AG04450 (cell line): ENCODE data around the gene PIGK. TPM values are rescaled to one million over a fixed set of nuclear protein-coding genes. Genes with fewer than 3 reads are reported as not detected.

Experiments
- CTCF ChIA-PET: fragments of 300-600, 350-600 bp; formaldehyde crosslinking; extraction: SDS; loops from one replicate; lab custom pipeline; 2022; ENCODE audit warnings: antibody characterized with exemption, inconsistent platforms; lab: Charles Lee
- POLR2A ChIA-PET: fragments of 350-600 bp; formaldehyde crosslinking; extraction: SDS; loops from one replicate; lab custom pipeline; 2021; ENCODE audit warnings: antibody characterized with exemption, inconsistent platforms; lab: Yijun Ruan, JAX
- DNase-seq: peaks from one replicate; pipeline ENCODE4 v3.0.0-alpha.2; 2011; ENCODE audit warnings: low read depth, low spot score
- H3K27ac ChIP-seq: one replicate; pipeline ENCODE4 v1.5.1; 2012; ENCODE audit warnings: low read depth, low read length, control low read depth
- H3K27me3 ChIP-seq: one replicate; pipeline ENCODE4 v1.6.0; 2012; ENCODE audit warnings: low read length; ENCODE audit not compliant: control insufficient read depth, insufficient read depth
- H3K4me3 ChIP-seq: 2 replicates; pipeline ENCODE4 v1.5.1; 2011; ENCODE audit warnings: mild to moderate bottlenecking, low read depth, low read length, control low read depth
- H3K9me3 ChIP-seq: 2 replicates; pipeline ENCODE4 v1.5.1; 2012; ENCODE audit warnings: low read length; ENCODE audit not compliant: control insufficient read depth, insufficient read depth
- polyA plus RNA-seq: library from polyadenylated mRNA; depleted of rRNA; stranded (reverse); fragments of >200 nt; gene quantifications from 2 replicates; pipeline ENCODE4 v1.2.3, GENCODE V29; 2011
- TF ChIP-seq, protein P1 (sequence below): IDR thresholded peaks from 2 replicates; pipeline ENCODE4 v1.5.1; 2011; ENCODE audit warnings: low read depth, low read length, control low read depth, inconsistent platforms

The PIGK gene
- polyA plus RNA-seq, 1 experiment, result 48.8 TPM

DNA sequence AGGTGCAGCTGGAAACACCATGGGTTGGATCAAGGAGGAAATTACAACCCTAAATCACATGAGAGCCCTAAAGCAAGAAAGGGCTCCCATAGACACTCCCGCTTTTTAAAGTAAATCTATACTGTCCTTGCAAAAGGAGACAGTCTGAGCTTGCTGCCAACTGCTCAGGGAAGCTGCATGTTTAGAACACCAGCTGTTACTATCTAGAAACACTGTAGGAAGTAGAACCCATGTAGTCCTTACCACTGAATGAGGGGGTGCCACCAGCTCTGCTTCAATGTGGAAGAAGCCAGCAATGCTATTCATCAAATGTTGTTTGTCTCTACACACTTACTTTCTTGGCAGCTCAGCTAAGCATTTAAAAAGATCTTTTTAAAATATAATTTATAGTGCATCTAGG, 79.8 kb downstream of the PIGK start:
- ChIA-PET POLR2A (no interaction called here), CTCF (interaction anchor here (0.9 kb wide), 1 partner anchor 985 kb away, joined by 3 read pairs; no protein-coding TSS in a partner anchor)
- DNase-seq, result no peak
- no peaks in the 10 kb centered on the region for H3K9me3 ChIP-seq
- TF ChIP-seq, protein P1, sequence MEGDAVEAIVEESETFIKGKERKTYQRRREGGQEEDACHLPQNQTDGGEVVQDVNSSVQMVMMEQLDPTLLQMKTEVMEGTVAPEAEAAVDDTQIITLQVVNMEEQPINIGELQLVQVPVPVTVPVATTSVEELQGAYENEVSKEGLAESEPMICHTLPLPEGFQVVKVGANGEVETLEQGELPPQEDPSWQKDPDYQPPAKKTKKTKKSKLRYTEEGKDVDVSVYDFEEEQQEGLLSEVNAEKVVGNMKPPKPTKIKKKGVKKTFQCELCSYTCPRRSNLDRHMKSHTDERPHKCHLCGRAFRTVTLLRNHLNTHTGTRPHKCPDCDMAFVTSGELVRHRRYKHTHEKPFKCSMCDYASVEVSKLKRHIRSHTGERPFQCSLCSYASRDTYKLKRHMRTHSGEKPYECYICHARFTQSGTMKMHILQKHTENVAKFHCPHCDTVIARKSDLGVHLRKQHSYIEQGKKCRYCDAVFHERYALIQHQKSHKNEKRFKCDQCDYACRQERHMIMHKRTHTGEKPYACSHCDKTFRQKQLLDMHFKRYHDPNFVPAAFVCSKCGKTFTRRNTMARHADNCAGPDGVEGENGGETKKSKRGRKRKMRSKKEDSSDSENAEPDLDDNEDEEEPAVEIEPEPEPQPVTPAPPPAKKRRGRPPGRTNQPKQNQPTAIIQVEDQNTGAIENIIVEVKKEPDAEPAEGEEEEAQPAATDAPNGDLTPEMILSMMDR, result no peak
- H3K27me3 ChIP-seq, result no peaks in the 10 kb centered on the region
- H3K4me3 ChIP-seq, result no peak overlapping the region
- H3K27ac ChIP-seq, result no peak overlapping the region

GRCh38 chr1:77134359-77134758, 84.9 kb downstream of the PIGK start:
- no peaks in the 10 kb centered on the region for H3K9me3 ChIP-seq
- DNase-seq, result no peak
- no peaks in the 10 kb centered on the region for H3K27me3 ChIP-seq
- H3K27ac ChIP-seq, result no peak overlapping the region
- H3K4me3 ChIP-seq, result no peak overlapping the region
- POLR2A ChIA-PET, result no interaction called here
- TF ChIP-seq, protein P1, result no peak
- CTCF ChIA-PET, result interaction anchor here (1.4 kb wide), 1 partner anchor 8 kb away, joined by 7 read pairs; no protein-coding TSS in a partner anchor

- Histone ChIP-seq H3K4me3 (no peak overlapping the region), H3K27me3 (no peaks in the 10 kb centered on the region), H3K9me3 (no peaks in the 10 kb centered on the region), H3K27ac (no peak overlapping the region)
- POLR2A ChIA-PET, result no interaction called here
- CTCF ChIA-PET, result interaction anchor here (1.3 kb wide), 1 partner anchor 802 kb away, joined by 3 read pairs; no protein-coding TSS in a partner anchor
- TF ChIP-seq, protein P1, result no peak
- DNase-seq, result no peak
These were observed 85.4 kb downstream of the PIGK start for GRCh38 chr1:77133731-77134358.

DNA sequence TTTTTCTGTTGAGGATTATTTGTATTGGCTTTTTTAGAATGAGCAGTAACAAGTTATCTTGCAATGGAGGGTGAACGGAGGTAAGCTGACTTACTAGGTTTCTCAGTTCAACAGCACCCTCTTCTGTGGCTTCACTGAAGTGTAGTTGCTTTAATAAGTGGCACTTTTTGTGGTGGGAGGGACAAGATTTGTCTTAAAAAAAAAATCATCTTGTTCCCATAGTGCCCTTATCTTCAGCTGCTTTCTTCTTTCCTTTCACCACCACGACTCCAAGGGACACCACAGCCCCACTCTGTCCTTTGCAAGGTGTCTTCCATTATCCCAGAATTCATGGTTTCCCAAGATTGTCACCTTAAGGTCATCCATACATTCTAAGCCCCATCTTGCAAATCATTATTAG, 92.9 kb downstream of the PIGK start:
- H3K9me3 ChIP-seq, result no peaks in the 10 kb centered on the region
- peak; percentile 46 for DNase-seq
- no peak overlapping the region for H3K4me3 ChIP-seq
- TF ChIP-seq, protein P1, result peak; percentile 74
- H3K27ac ChIP-seq, result no peak overlapping the region
- no peaks in the 10 kb centered on the region for H3K27me3 ChIP-seq
- ChIA-PET POLR2A (no interaction called here), CTCF (interaction anchor here (0.7 to 2.3 kb wide), 9 partner anchors 9 to 1218 kb away, joined by 3 to 8 read pairs (median 5); no protein-coding TSS in a partner anchor)

GRCh38 chr1:77121503-77121902, 97.7 kb downstream of the PIGK start:
- Histone ChIP-seq H3K27ac (no peak overlapping the region), H3K4me3 (no peak overlapping the region), H3K27me3 (no peaks in the 10 kb centered on the region), H3K9me3 (no peaks in the 10 kb centered on the region)
- POLR2A ChIA-PET, result no interaction called here
- no peak for DNase-seq
- TF ChIP-seq, protein P1, result no peak
- CTCF ChIA-PET, result no interaction called here
